Lower leg skin (tissue), 3 donors: Measurements from ENCODE around the gene DCHS1.

Experiments
- POLR2A ChIP-seq, 2 donors: fragments of 450-650 bp; IDR thresholded peaks; one replicate each; pipeline ENCODE4 v1.6.1; 2016 to 2017; ENCODE audit warnings: antibody characterized with exemption in 2 of 2, mild to moderate bottlenecking in 1 of 2, moderate library complexity in 1 of 2
- TF ChIP-seq, protein P1 (sequence below), 3 donors: fragments of 450-650 bp; IDR thresholded peaks; one replicate each; pipeline ENCODE4 v1.5.1; 2016; ENCODE audit warnings: antibody characterized with exemption in 3 of 3, mild to moderate bottlenecking in 3 of 3, moderate library complexity in 2 of 3

DNA sequence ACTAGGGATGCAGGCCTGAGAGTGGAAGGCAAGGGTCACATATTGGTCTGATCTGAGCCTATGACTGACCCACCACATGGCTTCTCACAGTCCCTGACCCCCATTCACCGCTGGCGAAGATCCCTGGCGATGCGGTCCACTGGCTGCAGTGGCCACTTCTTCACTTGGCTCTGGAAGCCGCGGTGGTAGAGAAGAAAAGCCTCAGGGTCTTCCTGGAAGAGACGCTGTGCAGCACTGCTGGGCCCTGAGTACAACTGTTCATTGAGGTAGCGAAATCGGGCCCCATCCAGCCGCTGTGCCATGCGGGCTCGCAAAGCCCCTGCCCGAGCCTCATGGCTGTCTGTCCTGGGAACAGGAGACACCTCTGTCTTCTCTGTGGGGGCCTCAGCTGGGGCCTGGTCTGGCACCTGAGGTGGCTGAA, 54.6 kb downstream of the DCHS1 start:
- TF ChIP-seq, protein P1, sequence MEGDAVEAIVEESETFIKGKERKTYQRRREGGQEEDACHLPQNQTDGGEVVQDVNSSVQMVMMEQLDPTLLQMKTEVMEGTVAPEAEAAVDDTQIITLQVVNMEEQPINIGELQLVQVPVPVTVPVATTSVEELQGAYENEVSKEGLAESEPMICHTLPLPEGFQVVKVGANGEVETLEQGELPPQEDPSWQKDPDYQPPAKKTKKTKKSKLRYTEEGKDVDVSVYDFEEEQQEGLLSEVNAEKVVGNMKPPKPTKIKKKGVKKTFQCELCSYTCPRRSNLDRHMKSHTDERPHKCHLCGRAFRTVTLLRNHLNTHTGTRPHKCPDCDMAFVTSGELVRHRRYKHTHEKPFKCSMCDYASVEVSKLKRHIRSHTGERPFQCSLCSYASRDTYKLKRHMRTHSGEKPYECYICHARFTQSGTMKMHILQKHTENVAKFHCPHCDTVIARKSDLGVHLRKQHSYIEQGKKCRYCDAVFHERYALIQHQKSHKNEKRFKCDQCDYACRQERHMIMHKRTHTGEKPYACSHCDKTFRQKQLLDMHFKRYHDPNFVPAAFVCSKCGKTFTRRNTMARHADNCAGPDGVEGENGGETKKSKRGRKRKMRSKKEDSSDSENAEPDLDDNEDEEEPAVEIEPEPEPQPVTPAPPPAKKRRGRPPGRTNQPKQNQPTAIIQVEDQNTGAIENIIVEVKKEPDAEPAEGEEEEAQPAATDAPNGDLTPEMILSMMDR (IDR thresholded peaks at IDR 0.05) = no peak
- TF ChIP-seq POLR2A (IDR thresholded peaks at IDR 0.05) = no peak
